HG02885 (cell line): ENCODE data around the gene C4orf33.
"Not testable (repeated sequence)": the region's sequence is repeated elsewhere in the genome, so short reads cannot be mapped to it uniquely, and the experiment has no call there.

Experiments
- ATAC-seq: cut with Tn5 transposase; IDR thresholded peaks from one replicate; pipeline ENCODE4 v1.9.1; 2021; ENCODE audit warnings: mild to moderate bottlenecking; ENCODE audit not compliant: unreplicated experiment, poor library complexity

Gene C4orf33

GRCh38 chr4:129095811-129096454 lies at the start of gene C4orf33:
TSS of gene C4orf33 (plus strand) at chr4:129096152. CDS start at chr4:129102611, 6,459 bp downstream.
- ATAC-seq = peak; percentile 49

GRCh38 chr4:129059028-129059427 lies 36.9 kb upstream of the C4orf33 start:
- no peak for ATAC-seq

GRCh38 chr4:129062580-129062979 lies 33.4 kb upstream of the C4orf33 start:
- ATAC-seq = no peak

GRCh38 chr4:129063640-129064039 lies 32.3 kb upstream of the C4orf33 start:
- ATAC-seq = no peak

GRCh38 chr4:129064717-129065116 lies 31.2 kb upstream of the C4orf33 start:
- no peak for ATAC-seq

GRCh38 chr4:129069537-129069936 lies 26.4 kb upstream of the C4orf33 start:
- not testable (repeated sequence) for ATAC-seq

- ATAC-seq = no peak
Measured at GRCh38 chr4:129077326-129077725, 18.6 kb upstream of the C4orf33 start.

GRCh38 chr4:129080129-129080528 lies 15.8 kb upstream of the C4orf33 start:
- no peak for ATAC-seq

- no peak for ATAC-seq
Measured at GRCh38 chr4:129082302-129082701, 13.7 kb upstream of the C4orf33 start.

- ATAC-seq = no peak
Measured at GRCh38 chr4:129085472-129085871, 10.5 kb upstream of the C4orf33 start.

- no peak for ATAC-seq
Measured at GRCh38 chr4:129087516-129087915, 8.4 kb upstream of the C4orf33 start.

GRCh38 chr4:129092631-129093190 lies 3.2 kb upstream of the C4orf33 start:
- no peak for ATAC-seq

- peak; percentile 92 for ATAC-seq
Measured at GRCh38 chr4:129093191-129093920, 2.6 kb upstream of the C4orf33 start, which contains the start of gene SCLT1. TSS of gene SCLT1 (minus strand) at chr4:129093539. CDS start at chr4:129093103, 436 bp downstream.

- ATAC-seq = no peak
Measured at GRCh38 chr4:129094347-129094746, 1.6 kb upstream of the C4orf33 start.

GRCh38 chr4:129098531-129099001 lies 2.6 kb downstream of the C4orf33 start:
- no peak for ATAC-seq

- no peak for ATAC-seq
Measured at GRCh38 chr4:129109965-129110824, 14.2 kb downstream of the C4orf33 start.

GRCh38 chr4:129110931-129111330 lies 15.0 kb downstream of the C4orf33 start:
- ATAC-seq = no peak

- no peak for ATAC-seq
Measured at GRCh38 chr4:129111919-129112318, 16.0 kb downstream of the C4orf33 start.

- no peak for ATAC-seq
Measured at GRCh38 chr4:129113434-129113833, 17.5 kb downstream of the C4orf33 start.

- no peak for ATAC-seq
Measured at GRCh38 chr4:129113919-129114318, 18.0 kb downstream of the C4orf33 start.
